ENCODE results near the gene NQO2. TPM values are rescaled to one million over a fixed set of nuclear protein-coding genes. Genes with fewer than 3 reads are reported as not detected.

The NQO2 gene
- total RNA-seq, result 51.1 TPM
- long read RNA-seq, full-length matches to known transcripts, result 32 of 52 reads
- long read RNA-seq, partial matches to known transcripts, result 1 of 52 reads
- long read RNA-seq, other reads (novel, unspliced or antisense), result 19 of 52 reads

GRCh38 chr6:2999618-3000557, at the start of gene NQO2:
Gene NQO2, plus strand, starts transcription at chr6:2999894. Its CDS starts 6,659 bp downstream, at chr6:3006553.
- peak; percentile 30 for TF ChIP-seq CTCF (IDR thresholded peaks at IDR 0.05; ENCODE audit: borderline replicate concordance)
- H3K9me3 ChIP-seq (replicated peaks), result no peaks in the 10 kb centered on the region
- peak; percentile 95 for DNase-seq
- H3K27ac ChIP-seq (replicated peaks), result peak within 1 kb of the TSS; percentile 93
- intact Hi-C loops (cut with micrococcal nuclease), result loop anchor here (5.0 kb wide), 1 partner anchor 57 kb away; no protein-coding TSS in a partner anchor
- peak within 1 kb of the TSS; percentile 82 for H3K4me3 ChIP-seq
- H3K4me1 ChIP-seq, result peaks cover 37% of the 10 kb centered on the region
- no peaks in the 10 kb centered on the region for H3K27me3 ChIP-seq (ENCODE audit: low read depth)
- H3K36me3 ChIP-seq, result peaks cover 10% of the 10 kb centered on the region

- peaks cover 58% of the 10 kb centered on the region for H3K4me1 ChIP-seq
- no peaks in the 10 kb centered on the region for H3K27me3 ChIP-seq (ENCODE audit: low read depth)
- DNase-seq, result no peak
- intact Hi-C loops (cut with micrococcal nuclease), result no loop called here
- H3K36me3 ChIP-seq, result peaks cover 54% of the 10 kb centered on the region
- H3K27ac ChIP-seq (replicated peaks), result peak overlapping the region; percentile 84
- H3K9me3 ChIP-seq (replicated peaks), result no peaks in the 10 kb centered on the region
- TF ChIP-seq CTCF (IDR thresholded peaks at IDR 0.05; ENCODE audit: borderline replicate concordance), result no peak
- H3K4me3 ChIP-seq, result no peak overlapping the region
Observed at GRCh38 chr6:2950713-2951112, 49.0 kb upstream of the NQO2 start.

- Histone ChIP-seq H3K27ac (replicated peaks) (peak overlapping the region; percentile 81), H3K36me3 (peaks cover 64% of the 10 kb centered on the region), H3K9me3 (replicated peaks) (no peaks in the 10 kb centered on the region), H3K4me3 (no peak overlapping the region), H3K27me3 (ENCODE audit: low read depth) (no peaks in the 10 kb centered on the region), H3K4me1 (peaks cover 59% of the 10 kb centered on the region)
- intact Hi-C loops (cut with micrococcal nuclease), result no loop called here
- no peak for DNase-seq
- TF ChIP-seq CTCF (IDR thresholded peaks at IDR 0.05; ENCODE audit: borderline replicate concordance), result no peak
Observed at GRCh38 chr6:2951728-2952127, 48.0 kb upstream of the NQO2 start.

GRCh38 chr6:2952557-2953095, 47.1 kb upstream of the NQO2 start:
- Histone ChIP-seq H3K9me3 (replicated peaks) (no peaks in the 10 kb centered on the region), H3K36me3 (peaks cover 59% of the 10 kb centered on the region), H3K4me1 (peaks cover 59% of the 10 kb centered on the region), H3K27me3 (ENCODE audit: low read depth) (no peaks in the 10 kb centered on the region), H3K4me3 (peak overlapping the region; percentile 26), H3K27ac (replicated peaks) (peak overlapping the region; percentile 81)
- peak; percentile 96 for TF ChIP-seq CTCF (IDR thresholded peaks at IDR 0.05; ENCODE audit: borderline replicate concordance)
- peak; percentile 77 for DNase-seq
- intact Hi-C loops (cut with micrococcal nuclease), result no loop called here

GRCh38 chr6:2953098-2953497, 46.6 kb upstream of the NQO2 start:
- no peak for TF ChIP-seq CTCF (IDR thresholded peaks at IDR 0.05; ENCODE audit: borderline replicate concordance)
- no peak for DNase-seq
- Histone ChIP-seq H3K4me3 (peak overlapping the region; percentile 26), H3K27ac (replicated peaks) (peak overlapping the region; percentile 81), H3K27me3 (ENCODE audit: low read depth) (no peaks in the 10 kb centered on the region), H3K4me1 (peaks cover 59% of the 10 kb centered on the region), H3K36me3 (peaks cover 54% of the 10 kb centered on the region), H3K9me3 (replicated peaks) (no peaks in the 10 kb centered on the region)
- intact Hi-C loops (cut with micrococcal nuclease), result no loop called here
